ENCODE data around the gene PCP4L1. TPM values are rescaled to one million over a fixed set of nuclear protein-coding genes. Genes with fewer than 3 reads are reported as not detected.
"Not testable (repeated sequence)": the region's sequence is repeated elsewhere in the genome, so short reads cannot be mapped to it uniquely, and the experiment has no call there.

Gene PCP4L1
- total RNA-seq, 2 experiments from 2014 or later, result not detected

DNA sequence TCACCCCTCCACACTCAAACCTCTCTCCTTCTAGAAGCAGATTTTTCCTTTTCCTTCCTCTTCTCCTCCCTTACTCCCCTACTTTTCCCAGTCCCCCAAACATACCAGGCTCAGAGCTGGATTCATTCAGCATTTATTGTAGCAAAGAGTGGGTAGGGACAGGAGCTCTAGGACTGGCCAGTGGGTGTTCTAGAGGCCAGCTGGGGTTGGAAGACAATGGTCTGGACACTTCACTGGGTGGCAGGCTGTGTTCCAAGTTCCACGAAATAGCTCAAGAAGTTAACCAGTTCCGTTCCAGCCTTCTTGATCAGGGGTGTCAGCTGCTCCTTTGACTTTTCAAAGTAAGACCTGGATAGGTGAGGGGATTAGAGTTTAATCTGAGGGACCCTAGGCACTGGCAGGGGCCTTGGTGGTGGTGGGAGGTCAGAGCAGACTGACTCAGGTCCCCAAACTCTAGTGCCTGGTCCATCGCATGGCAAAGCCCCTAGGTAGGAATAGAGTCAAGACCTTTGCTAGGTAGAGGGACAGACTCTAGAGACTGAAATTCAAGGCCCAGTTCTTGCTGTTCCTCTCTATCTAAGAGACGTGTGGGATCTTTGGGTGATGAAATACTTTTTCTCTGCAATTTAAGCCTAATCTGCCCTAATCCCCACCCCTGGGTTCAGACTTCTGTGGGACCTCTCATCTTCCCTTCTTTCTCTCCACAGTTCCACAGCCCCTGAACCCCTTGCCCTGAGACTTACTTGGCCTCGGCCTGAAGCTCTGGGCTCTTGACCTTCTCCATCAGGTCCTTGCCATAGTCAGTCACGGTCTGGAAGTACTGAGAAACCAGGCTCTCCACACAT is 36.1 kb upstream of the PCP4L1 start:
- no peaks in the 10 kb centered on the region for H3K27me3 Mint-ChIP-seq
- peaks cover 57% of the 10 kb centered on the region for H3K4me1 Mint-ChIP-seq (ENCODE audit: low read depth)
- Histone ChIP-seq H3K36me3 (ENCODE audit: insufficient read depth, low read length) (no peaks in the 10 kb centered on the region), H3K27ac (ENCODE audit: low read depth in 1 of 2, low read length in 2 of 2) (no peak overlapping the region), H3K27me3 (ENCODE audit: control insufficient read depth in 1 of 2, insufficient read depth in 2 of 2, low read length in 2 of 2) (no peaks in the 10 kb centered on the region), H3K4me1 (ENCODE audit: insufficient read depth, low read length) (peaks cover 50% of the 10 kb centered on the region), H3K4me3 (ENCODE audit: low read length) (no peak overlapping the region), H3K9me3 (ENCODE audit: control insufficient read depth in 1 of 2, insufficient read depth in 1 of 2, low read length in 2 of 2) (no peaks in the 10 kb centered on the region)
- no peak overlapping the region for H3K4me3 Mint-ChIP-seq
- intact Hi-C loops (cut with DNase I, micrococcal nuclease), result loop anchor here (5.0 to 10.0 kb wide), 2 partner anchors 45 to 522 kb away; partner anchors contain the start of genes DUSP12 (in 2 of the 2) and B4GALT3 (in 1 of the 2)
- TF ChIP-seq CTCF (IDR thresholded peaks at IDR 0.05), result no peak
- H3K36me3 Mint-ChIP-seq (ENCODE audit: low read depth), result peaks cover 4% of the 10 kb centered on the region
- no peaks in the 10 kb centered on the region for H3K9me3 Mint-ChIP-seq
- ATAC-seq (ENCODE audit: poor library complexity) (no peak), DNase-seq (no peak)
- POLR2A ChIA-PET, result no interaction called here
- CTCF ChIA-PET, result interaction anchor here (0.8 to 1.6 kb wide), 2 partner anchors 12 to 56 kb away, joined by 4 read pairs; partner anchors contain the start of gene PPOX
- no peak overlapping the region for H3K27ac Mint-ChIP-seq

- intact Hi-C loops (cut with DNase I, micrococcal nuclease), result loop anchor here (2.0 to 10.0 kb wide), 3 partner anchors 31 to 521 kb away; partner anchors contain the start of genes DUSP12 (in 2 of the 2) and B4GALT3 (in 1 of the 2)
- peaks cover 20% of the 10 kb centered on the region for H3K36me3 Mint-ChIP-seq (ENCODE audit: low read depth)
Observed at GRCh38 chr1:161223805-161224694, 34.5 kb upstream of the PCP4L1 start.

GRCh38 chr1:161224695-161225087 is 33.9 kb upstream of the PCP4L1 start:
- H3K27me3 Mint-ChIP-seq; H3K27me3 ChIP-seq (ENCODE audit: control insufficient read depth in 1 of 2, insufficient read depth in 2 of 2, low read length in 2 of 2); H3K9me3 ChIP-seq (ENCODE audit: control insufficient read depth in 1 of 2, insufficient read depth in 1 of 2, low read length in 2 of 2); H3K4me3 ChIP-seq (ENCODE audit: low read length); H3K27ac ChIP-seq (ENCODE audit: low read depth in 1 of 2, low read length in 2 of 2); ATAC-seq (ENCODE audit: poor library complexity); H3K4me3 Mint-ChIP-seq; H3K9me3 Mint-ChIP-seq; DNase-seq; H3K27ac Mint-ChIP-seq: not testable (repeated sequence)
- Mint-ChIP-seq H3K36me3 (ENCODE audit: low read depth) (peaks cover 20% of the 10 kb centered on the region), H3K4me1 (ENCODE audit: low read depth) (peaks cover 44% of the 10 kb centered on the region)
- CTCF ChIA-PET, result interaction anchor here (1.7 to 3.3 kb wide), 3 partner anchors 22 to 42 kb away, joined by 8 to 43 read pairs (median 16); partner anchors contain the start of gene NDUFS2
- Histone ChIP-seq H3K36me3 (ENCODE audit: insufficient read depth, low read length) (peaks cover 17% of the 10 kb centered on the region), H3K4me1 (ENCODE audit: insufficient read depth, low read length) (peaks cover 36% of the 10 kb centered on the region)
- POLR2A ChIA-PET, result interaction anchor here (1.5 to 3.5 kb wide), 9 partner anchors 9 to 92 kb away, joined by 3 to 33 read pairs (median 20); partner anchors contain the start of genes DEDD, FCER1G, NDUFS2 and PPOX
- intact Hi-C loops (cut with DNase I, micrococcal nuclease), result loop anchor here (1.0 to 10.0 kb wide), 4 partner anchors 14 to 520 kb away; partner anchors contain the start of genes DUSP12 (in 2 of the 2) and B4GALT3 (in 1 of the 2)

More at GRCh38 chr1:161223805-161224694, 34.5 kb upstream of the PCP4L1 start:
- DNase-seq (no peak), ATAC-seq (ENCODE audit: poor library complexity) (no peak)
- Mint-ChIP-seq H3K4me1 (ENCODE audit: low read depth) (peaks cover 51% of the 10 kb centered on the region), H3K27ac (no peak overlapping the region), H3K4me3 (no peak overlapping the region), H3K9me3 (no peaks in the 10 kb centered on the region), H3K27me3 (no peaks in the 10 kb centered on the region)
- no peak for TF ChIP-seq CTCF (IDR thresholded peaks at IDR 0.05)
- Histone ChIP-seq H3K36me3 (ENCODE audit: insufficient read depth, low read length) (peaks cover 11% of the 10 kb centered on the region), H3K27me3 (ENCODE audit: control insufficient read depth in 1 of 2, insufficient read depth in 2 of 2, low read length in 2 of 2) (no peaks in the 10 kb centered on the region), H3K4me3 (ENCODE audit: low read length) (no peak overlapping the region), H3K9me3 (ENCODE audit: control insufficient read depth in 1 of 2, insufficient read depth in 1 of 2, low read length in 2 of 2) (no peaks in the 10 kb centered on the region), H3K27ac (ENCODE audit: low read depth in 1 of 2, low read length in 2 of 2) (no peak overlapping the region), H3K4me1 (ENCODE audit: insufficient read depth, low read length) (peaks cover 42% of the 10 kb centered on the region)
- CTCF ChIA-PET, result interaction anchor here (0.7 to 1.6 kb wide), 2 partner anchors 14 to 82 kb away, joined by 3 to 4 read pairs; no protein-coding TSS in a partner anchor
- POLR2A ChIA-PET, result interaction anchor here (1.9 to 3.5 kb wide), 4 partner anchors 13 to 90 kb away, joined by 7 to 30 read pairs (median 22); partner anchors contain the start of genes NDUFS2, PPOX and SDHC
